Dermis microvascular lymphatic vessel endothelial cell (primary cell): ENCODE results near the gene ZNF24. TPM values are rescaled to one million over a fixed set of nuclear protein-coding genes. Genes with fewer than 3 reads are reported as not detected.

Source experiments
- DNase-seq, 2 donors: peaks; one replicate each; pipeline versions ENCODE4 v3.0.0 to v3.0.0-alpha.2; 2010; ENCODE audit warnings: low read depth in 2 of 2
- total RNA-seq: library from RNA; depleted of rRNA; stranded (reverse); fragments of >200 nt; gene quantifications from 2 replicates; pipeline ENCODE4 v1.2.1, GENCODE V29; 2014

The ZNF24 gene
- total RNA-seq = 27.0 and 27.9 TPM in 2 replicates

DNA sequence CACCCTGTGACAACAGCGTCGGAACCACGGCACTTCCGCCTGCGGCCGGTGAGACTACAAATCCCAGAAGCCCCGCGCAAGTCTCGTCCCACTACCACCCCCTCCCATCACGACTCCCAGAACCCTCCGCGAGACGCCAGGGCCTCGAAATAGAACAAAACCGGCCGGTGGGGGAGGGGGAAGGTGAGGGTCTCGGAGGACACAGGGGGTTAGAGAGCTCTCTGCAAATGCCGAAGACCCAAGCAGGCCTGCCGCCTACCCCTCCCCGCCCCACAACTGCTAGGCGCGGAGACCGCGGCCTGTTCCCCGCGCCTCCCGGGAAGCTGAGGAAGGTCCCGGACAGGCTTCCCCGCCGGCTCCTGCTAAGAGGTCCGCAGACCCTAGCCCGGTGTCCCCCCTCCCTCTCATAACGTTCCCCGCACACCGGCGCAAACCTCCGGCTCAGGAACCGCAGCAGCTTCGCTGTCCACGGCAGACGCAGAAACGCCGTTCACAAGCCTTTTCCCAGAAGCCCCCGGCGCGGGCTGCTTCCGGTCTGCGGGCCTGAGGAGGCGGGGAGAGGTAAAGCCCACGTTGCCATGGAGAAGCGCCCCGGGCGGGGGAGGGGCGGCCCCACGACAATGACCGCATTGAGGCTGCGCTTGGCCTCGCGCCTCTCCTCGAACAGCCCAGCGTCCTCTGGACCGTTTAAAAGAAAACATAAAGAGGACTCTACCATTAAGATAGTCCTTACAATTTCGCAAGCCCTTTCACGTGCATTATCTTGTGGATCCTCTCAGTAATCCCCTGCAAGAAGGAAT is at the start of gene ZNF24:
TSS of gene ZNF24 (minus strand) at position 485 of the 800 bp plus-strand sequence. CDS start 3,770 bp downstream, outside the sequence.
- DNase-seq = peak; percentile 84 to 94

DNA sequence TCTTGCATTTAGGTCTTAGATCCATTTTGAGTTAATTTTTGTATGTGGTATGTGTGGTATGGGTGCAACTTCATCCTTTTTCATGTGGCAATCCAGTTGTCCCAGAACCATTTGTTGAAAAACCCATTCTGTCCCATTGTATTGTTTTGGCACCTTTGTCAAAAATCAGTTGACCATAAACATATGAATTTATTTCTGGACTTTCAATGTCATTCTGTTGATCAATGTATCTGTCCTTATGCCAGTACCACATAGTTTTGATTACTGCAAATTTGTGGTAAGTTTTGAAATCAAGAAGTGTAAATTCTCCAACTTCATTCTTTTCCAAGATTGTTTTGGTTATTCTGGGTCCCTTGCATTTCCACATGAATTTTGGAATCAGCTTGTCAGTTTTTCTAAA is 49.5 kb upstream of the ZNF24 start:
- DNase-seq = no peak

DNA sequence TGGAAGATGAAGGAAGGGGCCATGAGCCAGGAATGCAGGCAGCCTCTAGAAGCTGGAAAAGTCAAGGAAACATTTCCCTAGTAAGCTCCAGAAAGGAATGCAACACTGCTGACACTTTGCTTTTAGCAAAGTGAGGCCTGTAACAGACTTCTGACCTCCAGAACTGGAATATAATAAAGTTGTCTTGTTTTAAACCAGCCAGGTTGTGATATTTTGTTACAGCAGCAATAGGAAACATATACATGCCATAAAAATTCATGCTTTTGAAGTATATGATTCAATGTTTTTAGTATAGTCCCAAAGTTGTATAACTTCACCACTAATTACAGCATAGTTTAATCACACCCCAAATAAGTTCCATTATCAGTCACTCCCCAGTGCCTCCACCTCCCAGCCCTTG is 48.2 kb upstream of the ZNF24 start:
- DNase-seq = no peak

- DNase-seq = no peak
These were observed 46.9 kb upstream of the ZNF24 start for GRCh38 chr18:35390951-35391700.

GRCh38 chr18:35389095-35389618 is 44.9 kb upstream of the ZNF24 start:
- no peak for DNase-seq

- peak in 1 of 2 donors; percentile 16 for DNase-seq
These were observed 42.9 kb upstream of the ZNF24 start for GRCh38 chr18:35387152-35387571.

DNA sequence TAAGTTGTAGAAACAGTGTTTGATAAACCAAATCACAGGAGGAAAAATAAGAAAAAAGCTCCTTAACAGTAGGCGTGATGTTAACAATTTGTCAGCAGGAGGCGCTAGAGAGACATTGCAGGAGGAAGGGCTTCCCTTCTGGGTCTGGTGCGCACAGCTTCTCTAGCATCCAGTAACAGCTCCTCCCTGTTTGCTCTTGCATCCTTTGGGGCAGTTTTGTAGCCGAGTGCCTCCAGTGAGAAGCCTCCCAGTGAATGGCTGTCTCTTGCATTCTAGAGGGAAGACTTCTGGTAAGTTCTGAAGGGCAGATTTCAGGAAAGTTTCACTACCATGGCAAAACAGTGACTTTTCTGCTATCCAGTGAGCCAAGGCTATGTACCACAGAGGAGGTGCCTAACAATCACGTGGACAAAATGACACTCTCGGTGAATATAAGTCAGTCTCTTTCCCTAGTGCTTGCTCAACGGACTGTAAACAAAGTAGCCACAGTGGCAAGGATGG is 42.4 kb upstream of the ZNF24 start:
- DNase-seq = peak; percentile 81 to 87

DNA sequence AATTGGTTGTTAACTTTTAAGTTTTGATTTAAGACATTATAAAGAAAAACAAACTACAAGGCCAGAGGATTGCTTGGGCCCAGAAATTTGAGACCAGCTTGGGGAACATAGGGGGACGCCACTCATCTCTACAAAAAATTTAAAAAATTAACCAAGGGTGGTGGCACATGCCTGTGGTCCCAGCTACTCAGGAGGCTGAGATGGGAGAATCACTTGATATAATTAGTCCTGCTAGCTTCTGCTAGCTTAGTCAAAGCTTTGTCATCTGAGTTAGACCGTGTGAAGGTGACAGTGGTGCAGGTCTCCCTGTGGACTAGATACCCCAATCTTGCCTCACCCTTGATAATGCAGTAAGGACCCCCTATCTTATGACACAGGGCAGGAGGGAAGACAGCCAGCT is 38.9 kb upstream of the ZNF24 start:
- DNase-seq = no peak

DNA sequence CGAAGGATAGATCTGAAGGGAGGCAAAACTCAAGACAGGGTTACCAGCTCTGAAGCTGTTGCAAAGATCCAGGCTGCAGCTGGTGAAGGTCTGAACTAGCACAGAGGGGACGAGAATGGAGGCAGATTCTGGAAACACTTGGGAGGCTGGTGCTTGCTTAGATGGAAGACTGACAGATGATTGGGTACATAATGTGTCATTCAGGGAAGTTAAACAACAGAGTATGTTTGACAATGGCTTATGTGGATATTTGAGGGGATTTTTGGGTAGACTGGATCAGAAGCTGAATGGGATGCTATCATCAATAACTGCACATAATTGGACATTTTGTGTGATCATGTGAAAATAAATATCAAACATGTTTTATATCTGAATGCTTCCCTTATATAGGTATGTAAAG is 35.2 kb upstream of the ZNF24 start:
- DNase-seq = no peak

DNA sequence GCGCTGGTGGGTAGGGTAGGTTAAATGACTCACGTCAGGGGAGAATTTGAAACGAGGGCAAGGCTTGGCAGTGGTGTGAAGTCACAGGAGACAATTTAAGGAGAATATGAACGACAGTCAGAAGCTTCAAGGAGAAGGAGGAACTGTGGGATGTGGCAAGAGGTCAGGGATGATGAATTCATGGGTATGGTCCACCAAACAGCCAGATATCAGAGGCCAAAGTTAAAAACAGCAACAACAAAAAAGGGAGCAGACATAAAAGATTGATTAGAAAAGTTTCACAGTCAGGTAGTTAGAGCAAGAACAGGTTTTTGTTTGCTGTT is 34.3 kb upstream of the ZNF24 start:
- DNase-seq = no peak

- DNase-seq = no peak
These were observed 33.8 kb upstream of the ZNF24 start for GRCh38 chr18:35377875-35378573.

GRCh38 chr18:35376742-35377695 is 32.8 kb upstream of the ZNF24 start, which contains the start of gene ZNF396:
ZNF396 (minus strand) TSS chr18:35377337; CDS start chr18:35374292, 3,045 bp downstream.
- peak; percentile 9 to 47 for DNase-seq

DNA sequence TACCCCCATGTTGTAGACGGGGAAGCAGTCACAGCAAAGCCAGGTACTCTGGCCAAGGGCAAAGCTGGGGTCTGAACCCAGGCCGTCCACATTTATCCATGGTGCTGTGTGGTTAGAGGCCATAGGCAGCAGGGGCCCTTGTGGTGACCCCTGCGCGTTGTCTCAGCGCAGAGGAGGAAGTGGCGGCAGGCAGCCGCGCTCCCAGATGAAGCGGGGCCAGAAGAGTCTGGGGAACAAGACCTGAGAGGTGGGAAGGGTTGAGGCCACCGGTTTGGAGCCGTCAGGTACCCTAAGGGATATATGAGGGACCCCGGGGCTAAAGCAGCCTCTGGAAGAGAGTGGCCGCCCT is 32.1 kb upstream of the ZNF24 start:
- no peak for DNase-seq

GRCh38 chr18:35374708-35375107 is 30.5 kb upstream of the ZNF24 start:
- DNase-seq = no peak

- no peak for DNase-seq
These were observed 27.4 kb upstream of the ZNF24 start for GRCh38 chr18:35371412-35372195.

- no peak for DNase-seq
These were observed 24.9 kb upstream of the ZNF24 start for GRCh38 chr18:35369126-35369525.

GRCh38 chr18:35368595-35368994 is 24.4 kb upstream of the ZNF24 start:
- no peak for DNase-seq

DNA sequence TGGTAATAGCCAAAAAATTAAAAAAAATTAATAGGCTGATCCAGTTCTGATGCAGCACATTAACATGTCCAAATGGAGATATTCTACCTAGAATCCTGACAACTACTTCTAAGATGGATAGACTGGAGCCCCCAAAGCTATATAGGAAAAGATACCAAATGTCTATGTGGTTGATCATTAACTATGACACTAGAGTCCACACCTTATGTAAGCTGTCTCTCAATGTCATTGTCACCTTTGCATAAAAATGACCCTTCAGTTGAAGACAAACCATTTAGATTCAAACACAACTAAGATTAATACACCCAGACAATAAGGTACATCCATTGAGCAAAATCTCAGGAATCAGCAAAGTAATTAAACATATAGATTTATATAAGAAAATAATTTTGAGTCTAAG is 18.3 kb upstream of the ZNF24 start:
- no peak for DNase-seq

DNA sequence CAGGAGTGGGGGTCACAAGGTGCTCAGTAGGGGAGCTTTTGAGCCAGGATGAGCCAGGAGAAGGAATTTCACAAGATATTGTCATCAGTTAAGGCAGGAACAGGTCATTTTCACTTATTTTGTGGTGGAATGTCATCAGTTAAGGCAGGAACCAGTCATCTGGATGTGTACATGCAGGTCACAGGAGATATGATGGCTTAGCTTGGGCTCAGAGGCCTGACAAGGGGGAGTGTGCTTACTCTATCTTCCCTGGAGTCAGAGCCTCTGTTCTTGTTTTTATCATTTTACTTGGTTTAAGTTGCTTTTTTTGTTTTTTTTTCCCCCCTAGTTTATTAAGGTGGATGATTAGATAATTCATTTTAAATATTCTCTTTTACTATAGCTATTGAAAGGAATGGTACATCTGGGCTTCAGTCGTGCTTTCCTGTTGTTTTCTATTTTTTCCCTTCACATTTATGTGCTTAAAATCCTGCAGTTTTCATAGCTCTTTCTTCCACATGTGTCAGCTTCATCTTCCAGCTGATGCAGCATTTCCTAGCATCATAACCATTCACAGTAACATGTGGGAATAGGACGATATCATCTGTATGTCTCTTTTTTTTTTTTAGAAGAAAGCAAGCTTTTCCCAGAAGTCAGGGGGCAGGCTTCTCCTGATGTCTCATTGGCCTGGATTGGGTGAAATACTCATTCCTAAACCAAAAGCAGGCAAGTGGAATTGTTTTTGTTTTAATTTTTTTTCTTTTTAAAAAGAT is 17.5 kb upstream of the ZNF24 start:
- DNase-seq = no peak
